CD14-positive monocyte (primary cell): Measurements from ENCODE around the gene KCNQ1. TPM values are rescaled to one million over a fixed set of nuclear protein-coding genes. Genes with fewer than 3 reads are reported as not detected.

Experiments
- DNase-seq, 3 donors: peaks; one replicate each; pipeline ENCODE4 v3.0.0-alpha.2; 2011 to 2022
- H2AFZ ChIP-seq: 2 replicates; pipeline ENCODE4 v1.6.0; 2012; ENCODE audit warnings: mild to moderate bottlenecking, low read depth, low read length, inconsistent platforms; ENCODE audit not compliant: insufficient read depth, poor library complexity, severe bottlenecking
- H3K27ac ChIP-seq, 2 donors: 1 replicate in 1 of 2; 2 replicates in 1 of 2; pipeline ENCODE4 v1.5.1; 2012 to 2013; ENCODE audit warnings: low read length in 2 of 2, control low read depth in 1 of 2, inconsistent platforms in 1 of 2, low read depth in 1 of 2, mild to moderate bottlenecking in 1 of 2
- H3K27me3 ChIP-seq, 2 donors: one replicate each; pipeline versions ENCODE4 v1.6.0 to v1.6.1; 2011 to 2013; ENCODE audit warnings: low read length in 2 of 2; ENCODE audit not compliant: control insufficient read depth in 2 of 2, insufficient read depth in 2 of 2
- H3K36me3 ChIP-seq, 2 donors: replicated peaks in 1 of 2; 1 replicate in 1 of 2; 2 replicates in 1 of 2; pipeline versions ENCODE4 v1.5.1 to v1.6.1; 2012 to 2013; ENCODE audit warnings: low read length in 2 of 2, control low read depth in 1 of 2, inconsistent platforms in 1 of 2, mild to moderate bottlenecking in 1 of 2; ENCODE audit not compliant: insufficient read depth in 2 of 2, control insufficient read depth in 1 of 2
- H3K4me1 ChIP-seq, 2 donors: 1 replicate in 1 of 2; 2 replicates in 1 of 2; pipeline versions ENCODE4 v1.5.1 to v1.6.1; 2012 to 2013; ENCODE audit warnings: low read length in 2 of 2, control low read depth in 1 of 2, inconsistent platforms in 1 of 2, mild to moderate bottlenecking in 1 of 2, moderate library complexity in 1 of 2; ENCODE audit not compliant: insufficient read depth in 2 of 2, control insufficient read depth in 1 of 2
- H3K4me2 ChIP-seq: replicated peaks from 2 replicates; pipeline ENCODE3; 2012; ENCODE audit warnings: low read length, moderate library complexity, mild to moderate bottlenecking; ENCODE audit not compliant: poor library complexity, severe bottlenecking; ENCODE audit errors: extremely low read depth
- H3K4me3 ChIP-seq, 3 experiments: fragments of 200-600 bp in 1 of 3; sonication (generic) in 1 of 3; replicated peaks in 1 of 3; 1 replicate in 2 of 3; 2 replicates in 1 of 3; pipeline ENCODE4 v1.5.1; 2011 to 2013; ENCODE audit warnings: low read length in 3 of 3, mild to moderate bottlenecking in 3 of 3, control low read depth in 2 of 3, low read depth in 2 of 3, inconsistent platforms in 1 of 3, moderate library complexity in 1 of 3
- H3K79me2 ChIP-seq: 2 replicates; pipeline ENCODE4 v1.6.0; 2012; ENCODE audit warnings: mild to moderate bottlenecking, control low read depth, inconsistent platforms, low read length, moderate library complexity; ENCODE audit not compliant: insufficient read depth
- H3K9ac ChIP-seq: 2 replicates; pipeline ENCODE4 v1.6.0; 2017; ENCODE audit warnings: low read length, mild to moderate bottlenecking; ENCODE audit not compliant: insufficient read depth, poor library complexity, severe bottlenecking
- H3K9me3 ChIP-seq, 2 donors: replicated peaks in 1 of 2; 1 replicate in 1 of 2; 2 replicates in 1 of 2; pipeline versions ENCODE4 v1.5.1 to v1.6.1; 2012 to 2013; ENCODE audit warnings: low read length in 2 of 2, control low read depth in 1 of 2; ENCODE audit not compliant: control insufficient read depth in 1 of 2, insufficient read depth in 1 of 2
- H4K20me1 ChIP-seq: 2 replicates; pipeline ENCODE4 v1.6.0; 2012; ENCODE audit warnings: mild to moderate bottlenecking, low read length, control low read depth, moderate library complexity; ENCODE audit not compliant: insufficient read depth
- H3K27ac Mint-ChIP-seq, 7 donors: one replicate each; pipeline ENCODE4 v1.8.0; 2020; ENCODE audit warnings: mild to moderate bottlenecking in 7 of 7, mixed read lengths in 7 of 7, moderate library complexity in 6 of 7, inconsistent platforms in 2 of 7
- H3K27me3 Mint-ChIP-seq, 3 donors: one replicate each; pipeline ENCODE4 v1.8.0; 2021 to 2022; ENCODE audit warnings: low read depth in 3 of 3, mild to moderate bottlenecking in 3 of 3, mixed read lengths in 3 of 3, moderate library complexity in 3 of 3, inconsistent platforms in 1 of 3
- H3K36me3 Mint-ChIP-seq, 2 donors: one replicate each; pipeline ENCODE4 v1.8.0; 2020; ENCODE audit warnings: mixed read lengths in 2 of 2, inconsistent platforms in 1 of 2, mild to moderate bottlenecking in 1 of 2
- H3K4me1 Mint-ChIP-seq: one replicate; pipeline ENCODE4 v1.8.0; 2020; ENCODE audit warnings: mild to moderate bottlenecking, mixed read lengths
- H3K4me3 Mint-ChIP-seq, 2 donors: one replicate each; pipeline ENCODE4 v1.8.0; 2020; ENCODE audit warnings: mild to moderate bottlenecking in 2 of 2, mixed read lengths in 2 of 2, moderate library complexity in 1 of 2
- H3K9me3 Mint-ChIP-seq, 7 donors: one replicate each; pipeline ENCODE4 v1.8.0; 2020 to 2022; ENCODE audit warnings: mixed read lengths in 7 of 7, mild to moderate bottlenecking in 6 of 7, moderate library complexity in 6 of 7, inconsistent platforms in 2 of 7
- WGBS: methylation state at CpG from one replicate; pipeline ENCODE4 v1.1.5; 2013; ENCODE audit warnings: missing lambda C conversion rate; ENCODE audit not compliant: insufficient coverage; 5-methylcytosine and 5-hydroxymethylcytosine counted together
- intact Hi-C, 2 donors: fragments of 100-400 bp; cut with micrococcal nuclease; formaldehyde crosslinking; loops; one replicate each; pipeline versions ENCODE4 v1.15.0 to v1.15.1; 2023
- polyA plus RNA-seq, 3 donors: library from polyadenylated mRNA; depleted of rRNA in 1 of 3; unstranded in 2 of 3; stranded (reverse) in 1 of 3; fragments of 300-500 nt in 2 of 3; fragments of >200 nt in 1 of 3; fragmentation: Illumina TruSeq in 2 of 3; gene quantifications; 1 replicate in 2 of 3; 2 replicates in 1 of 3; pipeline ENCODE4 v1.2.3, GENCODE V29; 2012 to 2021
- TF ChIP-seq, protein P1 (sequence below): fragments of 200-600 bp; IDR thresholded peaks from one replicate; pipeline ENCODE4 v1.8.0; 2022; ENCODE audit warnings: antibody characterized with exemption, mild to moderate bottlenecking

KCNQ1 gene
- polyA plus RNA-seq, 3 donors: 14.9 to 31.8 (median 21.6) TPM

GRCh38 chr11:2716376-2717095 is 271.7 kb downstream of the KCNQ1 start:
- intact Hi-C loops: no loop called here
- no peak overlapping the region for H3K27ac Mint-ChIP-seq
- DNase-seq: no peak
- WGBS: 95% methylated on average over 11 of the region's 14 CpGs
- no peaks in the 10 kb centered on the region for H3K4me1 ChIP-seq
- H3K36me3 ChIP-seq: peaks cover 7 to 25% of the 10 kb centered on the region in 2 donors
- TF ChIP-seq, protein P1, sequence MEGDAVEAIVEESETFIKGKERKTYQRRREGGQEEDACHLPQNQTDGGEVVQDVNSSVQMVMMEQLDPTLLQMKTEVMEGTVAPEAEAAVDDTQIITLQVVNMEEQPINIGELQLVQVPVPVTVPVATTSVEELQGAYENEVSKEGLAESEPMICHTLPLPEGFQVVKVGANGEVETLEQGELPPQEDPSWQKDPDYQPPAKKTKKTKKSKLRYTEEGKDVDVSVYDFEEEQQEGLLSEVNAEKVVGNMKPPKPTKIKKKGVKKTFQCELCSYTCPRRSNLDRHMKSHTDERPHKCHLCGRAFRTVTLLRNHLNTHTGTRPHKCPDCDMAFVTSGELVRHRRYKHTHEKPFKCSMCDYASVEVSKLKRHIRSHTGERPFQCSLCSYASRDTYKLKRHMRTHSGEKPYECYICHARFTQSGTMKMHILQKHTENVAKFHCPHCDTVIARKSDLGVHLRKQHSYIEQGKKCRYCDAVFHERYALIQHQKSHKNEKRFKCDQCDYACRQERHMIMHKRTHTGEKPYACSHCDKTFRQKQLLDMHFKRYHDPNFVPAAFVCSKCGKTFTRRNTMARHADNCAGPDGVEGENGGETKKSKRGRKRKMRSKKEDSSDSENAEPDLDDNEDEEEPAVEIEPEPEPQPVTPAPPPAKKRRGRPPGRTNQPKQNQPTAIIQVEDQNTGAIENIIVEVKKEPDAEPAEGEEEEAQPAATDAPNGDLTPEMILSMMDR: no peak
- no peak overlapping the region for H2AFZ ChIP-seq
- H3K4me3 ChIP-seq: no peak overlapping the region
- H3K27ac ChIP-seq: no peak overlapping the region
- no peaks in the 10 kb centered on the region for H3K4me1 Mint-ChIP-seq
- H3K27me3 Mint-ChIP-seq: peaks cover 0 to 3% (median 0%) of the 10 kb centered on the region in 3 donors
- H3K9me3 Mint-ChIP-seq: no peaks in the 10 kb centered on the region
- no peaks in the 10 kb centered on the region for H3K27me3 ChIP-seq
- peaks cover 26 to 41% of the 10 kb centered on the region in 2 donors for H3K36me3 Mint-ChIP-seq
- H4K20me1 ChIP-seq: peaks cover 87% of the 10 kb centered on the region
- H3K9me3 ChIP-seq: no peaks in the 10 kb centered on the region
- H3K9ac ChIP-seq: no peak overlapping the region
- no peak overlapping the region for H3K4me3 Mint-ChIP-seq
- H3K4me2 ChIP-seq: no peak overlapping the region
- H3K79me2 ChIP-seq: no peaks in the 10 kb centered on the region

GRCh38 chr11:2717561-2718325 is 272.9 kb downstream of the KCNQ1 start:
- H3K4me3 ChIP-seq: no peak overlapping the region
- Mint-ChIP-seq H3K4me3 (no peak overlapping the region), H3K9me3 (no peaks in the 10 kb centered on the region), H3K36me3 (peaks cover 19 to 37% of the 10 kb centered on the region in 2 donors), H3K27me3 (peaks cover 0 to 3% (median 2%) of the 10 kb centered on the region in 3 donors), H3K27ac (no peak overlapping the region), H3K4me1 (no peaks in the 10 kb centered on the region)
- no peak overlapping the region for H3K4me2 ChIP-seq
- intact Hi-C loops: no loop called here
- H3K36me3 ChIP-seq: peaks cover 7 to 21% of the 10 kb centered on the region in 2 donors
- H4K20me1 ChIP-seq: peaks cover 87% of the 10 kb centered on the region
- TF ChIP-seq, protein P1: no peak
- H3K4me1 ChIP-seq: no peaks in the 10 kb centered on the region
- no peak overlapping the region for H2AFZ ChIP-seq
- H3K9me3 ChIP-seq: no peaks in the 10 kb centered on the region
- H3K27ac ChIP-seq: no peak overlapping the region
- H3K9ac ChIP-seq: no peak overlapping the region
- no peaks in the 10 kb centered on the region for H3K27me3 ChIP-seq
- 87% methylated on average over 18 of the region's 22 CpGs for WGBS
- DNase-seq: no peak
- H3K79me2 ChIP-seq: no peaks in the 10 kb centered on the region
